Stromal cell of bone marrow (primary cell): ENCODE data around the gene SNX6.
A peak's percentile ranks its signal among the peaks of the same experiment; 100 is the strongest.
"Not testable (repeated sequence)": the region's sequence is repeated elsewhere in the genome, so short reads cannot be mapped to it uniquely, and the experiment has no call there.

Source experiments
- DNase-seq: peaks from one replicate; pipeline ENCODE4 v3.0.0-alpha.2; 2012; ENCODE audit warnings: low read depth

The SNX6 gene

GRCh38 chr14:34634360-34634771, 4.4 kb upstream of the SNX6 start:
- DNase-seq: not testable (repeated sequence)

GRCh38 chr14:34633742-34634141, 3.8 kb upstream of the SNX6 start:
- no peak for DNase-seq

GRCh38 chr14:34632411-34632978, 2.5 kb upstream of the SNX6 start:
- DNase-seq: no peak

GRCh38 chr14:34629344-34629656, 648 bp downstream of the SNX6 start:
- DNase-seq: no peak

GRCh38 chr14:34628681-34629135, 1.2 kb downstream of the SNX6 start:
- no peak for DNase-seq

- DNase-seq: no peak
These were observed 6.4 kb downstream of the SNX6 start for GRCh38 chr14:34623506-34623905.

GRCh38 chr14:34620839-34621238, 9.1 kb downstream of the SNX6 start:
- DNase-seq: no peak

- no peak for DNase-seq
These were observed 9.8 kb downstream of the SNX6 start for GRCh38 chr14:34620115-34620514.

GRCh38 chr14:34619471-34619870, 10.5 kb downstream of the SNX6 start:
- no peak for DNase-seq

- DNase-seq: no peak
These were observed 13.6 kb downstream of the SNX6 start for GRCh38 chr14:34616360-34616759.

GRCh38 chr14:34615507-34615906, 14.4 kb downstream of the SNX6 start:
- DNase-seq: no peak

- DNase-seq: no peak
These were observed 15.3 kb downstream of the SNX6 start for GRCh38 chr14:34614638-34615037.

- no peak for DNase-seq
These were observed 19.8 kb downstream of the SNX6 start for GRCh38 chr14:34610101-34610500.

- no peak for DNase-seq
These were observed 24.5 kb downstream of the SNX6 start for GRCh38 chr14:34605461-34605860.

GRCh38 chr14:34604995-34605394, 25.0 kb downstream of the SNX6 start:
- DNase-seq: no peak

GRCh38 chr14:34596891-34597290, 33.1 kb downstream of the SNX6 start:
- no peak for DNase-seq

- DNase-seq: peak; percentile 84
These were observed 36.1 kb downstream of the SNX6 start for GRCh38 chr14:34593740-34594375.

- no peak for DNase-seq
These were observed 37.3 kb downstream of the SNX6 start for GRCh38 chr14:34592623-34593022.

GRCh38 chr14:34583525-34583924, 46.4 kb downstream of the SNX6 start:
- no peak for DNase-seq

- DNase-seq: no peak
These were observed 47.7 kb downstream of the SNX6 start for GRCh38 chr14:34582117-34582680.

GRCh38 chr14:34580381-34580780, 49.6 kb downstream of the SNX6 start:
- DNase-seq: no peak

GRCh38 chr14:34571771-34572170, 58.2 kb downstream of the SNX6 start:
- no peak for DNase-seq

GRCh38 chr14:34569750-34570149, 60.2 kb downstream of the SNX6 start:
- DNase-seq: no peak

GRCh38 chr14:34568803-34569202, 61.1 kb downstream of the SNX6 start:
- no peak for DNase-seq
